H9 (cell line): ENCODE data around the gene SLK. TPM values are rescaled to one million over a fixed set of nuclear protein-coding genes. Genes with fewer than 3 reads are reported as not detected.

Source experiments
- DNase-seq: peaks from one replicate; pipeline ENCODE4 v3.0.0-alpha.2; 2017
- H2AFZ ChIP-seq: one replicate; pipeline ENCODE4 v1.6.1; 2013; ENCODE audit warnings: mild to moderate bottlenecking, low read length, control low read depth, moderate library complexity
- H2AK5ac ChIP-seq: 2 replicates; pipeline ENCODE4 v1.6.1; 2013; ENCODE audit warnings: low read length, control low read depth, mixed read lengths; ENCODE audit not compliant: insufficient read length
- H2BK120ac ChIP-seq: one replicate; pipeline ENCODE4 v1.6.1; 2013; ENCODE audit warnings: low read depth, mild to moderate bottlenecking, low read length, control low read depth, inconsistent platforms; ENCODE audit not compliant: poor library complexity, severe bottlenecking
- H2BK12ac ChIP-seq: 2 replicates; pipeline ENCODE4 v1.6.1; 2013; ENCODE audit warnings: low read length, control low read depth, mixed read lengths, low read depth; ENCODE audit not compliant: insufficient read length
- H2BK15ac ChIP-seq: 2 replicates; pipeline ENCODE4 v1.6.1; 2013; ENCODE audit warnings: low read depth, low read length, control low read depth
- H2BK20ac ChIP-seq: one replicate; pipeline ENCODE4 v1.6.1; 2013; ENCODE audit warnings: low read depth, mild to moderate bottlenecking, low read length, control low read depth, inconsistent platforms; ENCODE audit not compliant: poor library complexity, severe bottlenecking
- H2BK5ac ChIP-seq: 2 replicates; pipeline ENCODE4 v1.6.1; 2013; ENCODE audit warnings: low read length, control low read depth, mixed read lengths; ENCODE audit not compliant: insufficient read length
- H3K14ac ChIP-seq: 2 replicates; pipeline ENCODE4 v1.6.1; 2013; ENCODE audit warnings: low read length, control low read depth; ENCODE audit not compliant: insufficient read depth
- H3K18ac ChIP-seq: 2 replicates; pipeline ENCODE4 v1.6.1; 2013; ENCODE audit warnings: low read depth, mild to moderate bottlenecking, mixed read lengths, low read length, control low read depth; ENCODE audit not compliant: insufficient read length
- H3K23ac ChIP-seq: 2 replicates; pipeline ENCODE4 v1.6.1; 2013; ENCODE audit warnings: low read length, control low read depth, mixed read lengths, low read depth; ENCODE audit not compliant: insufficient read length
- H3K23me2 ChIP-seq: 2 replicates; pipeline ENCODE4 v1.6.1; 2013; ENCODE audit warnings: low read depth, mild to moderate bottlenecking, mixed read lengths, low read length, control low read depth; ENCODE audit not compliant: insufficient read length, poor library complexity, severe bottlenecking
- H3K27ac ChIP-seq: 2 replicates; pipeline ENCODE4 v1.5.1; 2013; ENCODE audit warnings: low read length, control low read depth, mixed read lengths, low read depth; ENCODE audit not compliant: insufficient read length
- H3K27me3 ChIP-seq: 2 replicates; pipeline ENCODE4 v1.6.1; 2013; ENCODE audit warnings: low read length, control low read depth, inconsistent platforms; ENCODE audit not compliant: insufficient read depth
- H3K4ac ChIP-seq: 2 replicates; pipeline ENCODE4 v1.6.1; 2013; ENCODE audit warnings: low read depth, mild to moderate bottlenecking, control low read depth, inconsistent platforms, low read length, moderate library complexity
- H3K4me1 ChIP-seq: 2 replicates; pipeline ENCODE4 v1.6.1; 2013; ENCODE audit warnings: low read length, control low read depth, inconsistent platforms; ENCODE audit not compliant: insufficient read depth
- H3K4me2 ChIP-seq: 2 replicates; pipeline ENCODE4 v1.6.1; 2013; ENCODE audit warnings: low read length, control low read depth, mixed read lengths; ENCODE audit not compliant: insufficient read length, insufficient read depth
- H3K56ac ChIP-seq: 2 replicates; pipeline ENCODE4 v1.6.1; 2013; ENCODE audit warnings: low read depth, mild to moderate bottlenecking, mixed read lengths, low read length, control low read depth; ENCODE audit not compliant: insufficient read length
- H3K79me1 ChIP-seq: 2 replicates; pipeline ENCODE4 v1.6.1; 2013; ENCODE audit warnings: low read depth, mild to moderate bottlenecking, moderate library complexity, low read length, control low read depth, inconsistent platforms; ENCODE audit not compliant: insufficient read depth, poor library complexity, severe bottlenecking
- H3K79me2 ChIP-seq: 2 replicates; pipeline ENCODE4 v1.6.1; 2013; ENCODE audit warnings: low read length, control low read depth, inconsistent platforms; ENCODE audit not compliant: insufficient read depth
- H3K9ac ChIP-seq: 2 replicates; pipeline ENCODE4 v1.6.1; 2013; ENCODE audit warnings: low read length, control low read depth, mixed read lengths; ENCODE audit not compliant: insufficient read length; ENCODE audit errors: extremely low read depth
- H3K9me3 ChIP-seq: one replicate; pipeline ENCODE4 v1.6.1; 2013; ENCODE audit warnings: low read depth, low read length, inconsistent platforms; ENCODE audit not compliant: control insufficient read depth
- H3T11ph ChIP-seq: one replicate; pipeline ENCODE4 v1.6.1; 2013; ENCODE audit warnings: mild to moderate bottlenecking, low read length, control low read depth, inconsistent platforms
- H4K20me1 ChIP-seq: one replicate; pipeline ENCODE4 v1.6.1; 2013; ENCODE audit not compliant: control insufficient read depth, insufficient read length, insufficient read depth
- H4K5ac ChIP-seq: 2 replicates; pipeline ENCODE4 v1.6.1; 2013; ENCODE audit warnings: low read depth, mild to moderate bottlenecking, mixed read lengths, low read length, control low read depth; ENCODE audit not compliant: insufficient read length
- H4K8ac ChIP-seq: replicated peaks from 2 replicates; pipeline ENCODE4 v1.6.1; 2013; ENCODE audit warnings: low read length, control low read depth, mixed read lengths, low read depth; ENCODE audit not compliant: insufficient read length
- H4K91ac ChIP-seq: 2 replicates; pipeline ENCODE4 v1.6.1; 2013; ENCODE audit warnings: low read depth, mild to moderate bottlenecking, moderate library complexity, mixed read lengths, low read length, control low read depth; ENCODE audit not compliant: insufficient read length
- H3K27ac Mint-ChIP-seq, 3 experiments: 2 replicates in 2 of 3; 3 replicates in 1 of 3; pipeline ENCODE4 v1.8.0; 2020 to 2021; ENCODE audit warnings: mixed read lengths in 3 of 3, mild to moderate bottlenecking in 1 of 3, moderate library complexity in 1 of 3
- H3K27me3 Mint-ChIP-seq: 2 replicates; pipeline ENCODE4 v1.8.0; 2021; ENCODE audit warnings: low read depth, mild to moderate bottlenecking, moderate library complexity, mixed read lengths
- H3K36me3 Mint-ChIP-seq, 3 experiments: 2 replicates in 2 of 3; 3 replicates in 1 of 3; pipeline ENCODE4 v1.8.0; 2020 to 2021; ENCODE audit warnings: low read depth in 3 of 3, mixed read lengths in 3 of 3; ENCODE audit not compliant: insufficient read depth in 1 of 3
- H3K4me1 Mint-ChIP-seq, 2 experiments: 2 replicates each; pipeline ENCODE4 v1.8.0; 2020; ENCODE audit warnings: mixed read lengths in 2 of 2
- H3K4me3 Mint-ChIP-seq, 2 experiments: 2 replicates in 1 of 2; 3 replicates in 1 of 2; pipeline ENCODE4 v1.8.0; 2020 to 2021; ENCODE audit warnings: mild to moderate bottlenecking in 2 of 2, mixed read lengths in 2 of 2, moderate library complexity in 1 of 2
- H3K9me3 Mint-ChIP-seq, 2 experiments: 2 replicates in 1 of 2; 3 replicates in 1 of 2; pipeline ENCODE4 v1.8.0; 2020; ENCODE audit warnings: mild to moderate bottlenecking in 2 of 2, mixed read lengths in 2 of 2, moderate library complexity in 1 of 2
- CTCF ChIP-seq: fragments of 200-600 bp; sonication (generic); conservative IDR thresholded peaks from 3 replicates; pipeline ENCODE4 v1.8.0; 2021; ENCODE audit warnings: antibody characterized with exemption, mild to moderate bottlenecking
- WGBS: extraction: QIAGEN DNeasy Blood & Tissue Kit; methylation state at CpG from one replicate; pipeline ENCODE4 v1.1.7; 2013; ENCODE audit warnings: missing lambda C conversion rate, low lambda C conversion rate, mixed read lengths; ENCODE audit not compliant: insufficient read length; ENCODE audit errors: extremely low coverage; 5-methylcytosine and 5-hydroxymethylcytosine counted together
- total RNA-seq: library from RNA; stranded (reverse); gene quantifications from 2 replicates; pipeline ENCODE4 v1.2.1, GENCODE V29; 2021

SLK gene
- total RNA-seq, 1 experiment from 2014 or later: 21.0 TPM

- Histone ChIP-seq H2BK120ac (no peak overlapping the region), H3K4ac (no peak overlapping the region), H3K9ac (no peak overlapping the region), H3K14ac (no peak overlapping the region), H3K79me1 (no peaks in the 10 kb centered on the region), H3K18ac (no peak overlapping the region), H2AK5ac (no peak overlapping the region), H3K4me2 (no peak overlapping the region), H3K23me2 (no peaks in the 10 kb centered on the region), H3K4me1 (no peaks in the 10 kb centered on the region), H2BK20ac (no peak overlapping the region), H3K23ac (no peak overlapping the region), H2BK5ac (no peak overlapping the region), H4K91ac (no peak overlapping the region), H4K20me1 (no peaks in the 10 kb centered on the region), H3K56ac (no peak overlapping the region), H3K27me3 (no peaks in the 10 kb centered on the region), H4K8ac (no peak overlapping the region), H3T11ph (no peak overlapping the region), H2BK12ac (no peak overlapping the region), H4K5ac (no peak overlapping the region), H3K27ac (no peak overlapping the region), H2BK15ac (no peak overlapping the region), H3K9me3 (no peaks in the 10 kb centered on the region), H2AFZ (no peak overlapping the region), H3K79me2 (no peaks in the 10 kb centered on the region)
- no CpG with 5 or more reads among the region's 3 CpGs for WGBS
- Mint-ChIP-seq H3K27ac (no peak overlapping the region), H3K4me1 (peaks cover 0 to 3% of the 10 kb centered on the region in 2 experiments; a peak in 1 of 4 replicates), H3K36me3 (peaks cover 0 to 2% (median 0%) of the 10 kb centered on the region in 3 experiments; a peak in 1 of 7 replicates), H3K9me3 (no peaks in the 10 kb centered on the region), H3K27me3 (no peaks in the 10 kb centered on the region), H3K4me3 (no peak overlapping the region)
- no peak for DNase-seq
- TF ChIP-seq CTCF: no peak
These were observed 23.2 kb downstream of the SLK start for GRCh38 chr10:103990121-103990520.
